SK-N-SH treated with all-trans-retinoic acid at 6 μM for 48 hours (cell line): ENCODE measurements around the gene DOK6.

Source experiments
- RARB ChIP-seq: fragments of 250-450 bp; sonication (Bioruptor Pico); IDR thresholded peaks from 2 replicates; pipeline ENCODE4 v1.8.0; 2021; ENCODE audit warnings: mild to moderate bottlenecking, moderate library complexity
- SNAI2 ChIP-seq: fragments of 250-450 bp; sonication (Bioruptor Pico); IDR thresholded peaks from 2 replicates; pipeline ENCODE4 v1.5.0; 2020; ENCODE audit warnings: mild to moderate bottlenecking, moderate library complexity
- ZC3H10 ChIP-seq: fragments of 250-450 bp; sonication (Bioruptor Pico); IDR thresholded peaks from 2 replicates; pipeline ENCODE4 v1.5.1; 2021; ENCODE audit warnings: mild to moderate bottlenecking, moderate library complexity
- ZFP3 ChIP-seq: fragments of 250-450 bp; sonication (Bioruptor Pico); IDR thresholded peaks from 2 replicates; pipeline ENCODE4 v1.5.0; 2020; ENCODE audit warnings: mild to moderate bottlenecking, moderate library complexity
- ZNF565 ChIP-seq: fragments of 450-650 bp; formaldehyde crosslinking; conservative IDR thresholded peaks from 2 replicates; pipeline ENCODE4 v1.5.0; 2020; ENCODE audit warnings: low read depth, mild to moderate bottlenecking, moderate library complexity
- ZNF70 ChIP-seq: fragments of 450-650 bp; formaldehyde crosslinking; IDR thresholded peaks from 2 replicates; pipeline ENCODE4 v1.5.0; 2020; ENCODE audit warnings: mild to moderate bottlenecking, moderate library complexity
- TF ChIP-seq, protein P1 (sequence below): fragments of 250-450 bp; sonication (Bioruptor Pico); IDR thresholded peaks from 2 replicates; pipeline ENCODE4 v1.8.0; 2020; ENCODE audit warnings: mild to moderate bottlenecking, moderate library complexity, borderline replicate concordance
- TF ChIP-seq, protein P2 (sequence below): fragments of 250-450 bp; sonication (Bioruptor Pico); IDR thresholded peaks from 2 replicates; pipeline ENCODE4 v1.5.0; 2020; ENCODE audit warnings: mild to moderate bottlenecking, moderate library complexity
- TF ChIP-seq, protein P3 (sequence below): fragments of 250-450 bp; sonication (Bioruptor Pico); IDR thresholded peaks from 2 replicates; pipeline ENCODE4 v1.5.1; 2021; ENCODE audit warnings: mild to moderate bottlenecking, moderate library complexity

DNA sequence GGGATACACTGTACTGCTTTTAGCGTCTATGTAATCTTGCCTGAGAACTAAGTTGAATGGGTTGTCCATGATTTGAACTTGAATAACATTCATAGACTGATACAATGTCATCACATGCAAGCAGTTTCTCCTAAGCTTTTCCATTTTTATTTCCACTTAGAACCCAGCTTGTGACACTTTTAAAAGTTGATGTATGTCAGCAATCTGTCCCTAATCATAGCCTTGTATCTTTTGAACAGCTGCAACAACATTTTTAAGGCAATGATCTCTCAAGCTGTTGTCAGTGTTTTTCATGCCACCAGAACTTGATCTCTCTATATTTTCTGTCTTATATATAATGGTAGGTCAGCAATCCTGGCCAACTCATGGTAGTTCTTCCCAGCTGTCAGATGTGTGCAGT is 185.0 kb downstream of the DOK6 start:
- TF ChIP-seq ZNF70 (CRISPR knock-in tag) (no peak), ZFP3 (CRISPR knock-in tag) (no peak), RARB (CRISPR knock-in tag) (no peak), ZC3H10 (no peak), SNAI2 (CRISPR knock-in tag) (no peak), ZNF565 (CRISPR knock-in tag) (no peak)
- TF ChIP-seq, protein P1, sequence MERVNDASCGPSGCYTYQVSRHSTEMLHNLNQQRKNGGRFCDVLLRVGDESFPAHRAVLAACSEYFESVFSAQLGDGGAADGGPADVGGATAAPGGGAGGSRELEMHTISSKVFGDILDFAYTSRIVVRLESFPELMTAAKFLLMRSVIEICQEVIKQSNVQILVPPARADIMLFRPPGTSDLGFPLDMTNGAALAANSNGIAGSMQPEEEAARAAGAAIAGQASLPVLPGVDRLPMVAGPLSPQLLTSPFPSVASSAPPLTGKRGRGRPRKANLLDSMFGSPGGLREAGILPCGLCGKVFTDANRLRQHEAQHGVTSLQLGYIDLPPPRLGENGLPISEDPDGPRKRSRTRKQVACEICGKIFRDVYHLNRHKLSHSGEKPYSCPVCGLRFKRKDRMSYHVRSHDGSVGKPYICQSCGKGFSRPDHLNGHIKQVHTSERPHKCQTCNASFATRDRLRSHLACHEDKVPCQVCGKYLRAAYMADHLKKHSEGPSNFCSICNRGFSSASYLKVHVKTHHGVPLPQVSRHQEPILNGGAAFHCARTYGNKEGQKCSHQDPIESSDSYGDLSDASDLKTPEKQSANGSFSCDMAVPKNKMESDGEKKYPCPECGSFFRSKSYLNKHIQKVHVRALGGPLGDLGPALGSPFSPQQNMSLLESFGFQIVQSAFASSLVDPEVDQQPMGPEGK, result no peak
- TF ChIP-seq, protein P2, sequence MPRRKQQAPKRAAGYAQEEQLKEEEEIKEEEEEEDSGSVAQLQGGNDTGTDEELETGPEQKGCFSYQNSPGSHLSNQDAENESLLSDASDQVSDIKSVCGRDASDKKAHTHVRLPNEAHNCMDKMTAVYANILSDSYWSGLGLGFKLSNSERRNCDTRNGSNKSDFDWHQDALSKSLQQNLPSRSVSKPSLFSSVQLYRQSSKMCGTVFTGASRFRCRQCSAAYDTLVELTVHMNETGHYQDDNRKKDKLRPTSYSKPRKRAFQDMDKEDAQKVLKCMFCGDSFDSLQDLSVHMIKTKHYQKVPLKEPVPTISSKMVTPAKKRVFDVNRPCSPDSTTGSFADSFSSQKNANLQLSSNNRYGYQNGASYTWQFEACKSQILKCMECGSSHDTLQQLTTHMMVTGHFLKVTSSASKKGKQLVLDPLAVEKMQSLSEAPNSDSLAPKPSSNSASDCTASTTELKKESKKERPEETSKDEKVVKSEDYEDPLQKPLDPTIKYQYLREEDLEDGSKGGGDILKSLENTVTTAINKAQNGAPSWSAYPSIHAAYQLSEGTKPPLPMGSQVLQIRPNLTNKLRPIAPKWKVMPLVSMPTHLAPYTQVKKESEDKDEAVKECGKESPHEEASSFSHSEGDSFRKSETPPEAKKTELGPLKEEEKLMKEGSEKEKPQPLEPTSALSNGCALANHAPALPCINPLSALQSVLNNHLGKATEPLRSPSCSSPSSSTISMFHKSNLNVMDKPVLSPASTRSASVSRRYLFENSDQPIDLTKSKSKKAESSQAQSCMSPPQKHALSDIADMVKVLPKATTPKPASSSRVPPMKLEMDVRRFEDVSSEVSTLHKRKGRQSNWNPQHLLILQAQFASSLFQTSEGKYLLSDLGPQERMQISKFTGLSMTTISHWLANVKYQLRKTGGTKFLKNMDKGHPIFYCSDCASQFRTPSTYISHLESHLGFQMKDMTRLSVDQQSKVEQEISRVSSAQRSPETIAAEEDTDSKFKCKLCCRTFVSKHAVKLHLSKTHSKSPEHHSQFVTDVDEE (CRISPR knock-in tag), result no peak
- TF ChIP-seq, protein P3, sequence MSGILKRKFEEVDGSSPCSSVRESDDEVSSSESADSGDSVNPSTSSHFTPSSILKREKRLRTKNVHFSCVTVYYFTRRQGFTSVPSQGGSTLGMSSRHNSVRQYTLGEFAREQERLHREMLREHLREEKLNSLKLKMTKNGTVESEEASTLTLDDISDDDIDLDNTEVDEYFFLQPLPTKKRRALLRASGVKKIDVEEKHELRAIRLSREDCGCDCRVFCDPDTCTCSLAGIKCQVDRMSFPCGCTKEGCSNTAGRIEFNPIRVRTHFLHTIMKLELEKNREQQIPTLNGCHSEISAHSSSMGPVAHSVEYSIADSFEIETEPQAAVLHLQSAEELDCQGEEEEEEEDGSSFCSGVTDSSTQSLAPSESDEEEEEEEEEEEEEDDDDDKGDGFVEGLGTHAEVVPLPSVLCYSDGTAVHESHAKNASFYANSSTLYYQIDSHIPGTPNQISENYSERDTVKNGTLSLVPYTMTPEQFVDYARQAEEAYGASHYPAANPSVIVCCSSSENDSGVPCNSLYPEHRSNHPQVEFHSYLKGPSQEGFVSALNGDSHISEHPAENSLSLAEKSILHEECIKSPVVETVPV, result no peak
